Activated CD4-positive, CD25-positive, alpha-beta regulatory T cell treated with anti-CD3 and anti-CD28 coated beads, Interleukin-2, amount 50 U/mL, for 24 hours (primary cell): ENCODE results near the gene EEIG2.

Experiments
- ATAC-seq, 2 donors: fragments of 150-1000 bp; cut with Tn5 transposase; one replicate each; pipeline ENCODE4 v1.10.0; 2021; ENCODE audit warnings: mild to moderate bottlenecking in 1 of 2, moderate library complexity in 1 of 2

Gene EEIG2

GRCh38 chr1:108551137-108551862 lies 8.6 kb upstream of the EEIG2 start:
- peak; percentile 64 to 81 for ATAC-seq

GRCh38 chr1:108553905-108554304 lies 6.0 kb upstream of the EEIG2 start:
- no peak for ATAC-seq

GRCh38 chr1:108554682-108555427 lies 5.0 kb upstream of the EEIG2 start:
- no peak for ATAC-seq

GRCh38 chr1:108556066-108556465 lies 3.8 kb upstream of the EEIG2 start:
- ATAC-seq, result no peak

GRCh38 chr1:108556499-108556898 lies 3.4 kb upstream of the EEIG2 start:
- no peak for ATAC-seq

GRCh38 chr1:108557296-108557695 lies 2.6 kb upstream of the EEIG2 start:
- ATAC-seq, result no peak

- peak; percentile 18 to 35 for ATAC-seq
Observed at GRCh38 chr1:108560189-108560873, 431 bp downstream of the EEIG2 start.

GRCh38 chr1:108560874-108561459 lies 1.1 kb downstream of the EEIG2 start:
- ATAC-seq, result peak; percentile 37 to 43

GRCh38 chr1:108561689-108562326 lies 1.9 kb downstream of the EEIG2 start:
- peak; percentile 68 to 69 for ATAC-seq

- ATAC-seq, result no peak
Observed at GRCh38 chr1:108563808-108564207, 3.9 kb downstream of the EEIG2 start.

GRCh38 chr1:108565081-108565480 lies 5.2 kb downstream of the EEIG2 start:
- ATAC-seq, result no peak

- ATAC-seq, result no peak
Observed at GRCh38 chr1:108565512-108565911, 5.6 kb downstream of the EEIG2 start.

- ATAC-seq, result no peak
Observed at GRCh38 chr1:108568589-108568988, 8.7 kb downstream of the EEIG2 start.

- ATAC-seq, result no peak
Observed at GRCh38 chr1:108569097-108569728, 9.3 kb downstream of the EEIG2 start.

- peak; percentile 92 to 97 for ATAC-seq
Observed at GRCh38 chr1:108570128-108570527, 10.2 kb downstream of the EEIG2 start.

- ATAC-seq, result no peak
Observed at GRCh38 chr1:108570998-108571401, 11.1 kb downstream of the EEIG2 start.

GRCh38 chr1:108572182-108572581 lies 12.3 kb downstream of the EEIG2 start:
- no peak for ATAC-seq

GRCh38 chr1:108573183-108573582 lies 13.3 kb downstream of the EEIG2 start:
- no peak for ATAC-seq

GRCh38 chr1:108574008-108574407 lies 14.1 kb downstream of the EEIG2 start:
- no peak for ATAC-seq

- ATAC-seq, result no peak
Observed at GRCh38 chr1:108575375-108575774, 15.5 kb downstream of the EEIG2 start.

GRCh38 chr1:108583757-108584427 lies 24.0 kb downstream of the EEIG2 start:
- ATAC-seq, result no peak

GRCh38 chr1:108584428-108584856 lies 24.5 kb downstream of the EEIG2 start:
- peak; percentile 39 to 53 for ATAC-seq
